HAP-1 (cell line): ENCODE measurements around the gene TAF1B.

Experiments
- DNase-seq, 2 experiments: peaks; one replicate each; pipeline ENCODE4 v3.0.0-alpha.2; 2016 to 2020; ENCODE audit warnings: low spot score in 2 of 2
- H3K27me3 ChIP-seq: fragments of 250-450 bp; sonication (Bioruptor Pico); 2 replicates; pipeline ENCODE4 v1.5.1; 2020; ENCODE audit warnings: low read depth, mild to moderate bottlenecking, moderate library complexity
- H3K36me3 ChIP-seq: fragments of 250-450 bp; sonication (Bioruptor Pico); replicated peaks from 2 replicates; pipeline ENCODE4 v1.5.1; 2020; ENCODE audit warnings: mild to moderate bottlenecking
- H3K4me1 ChIP-seq: fragments of 250-450 bp; sonication (Bioruptor Pico); 2 replicates; pipeline ENCODE4 v1.5.1; 2020; ENCODE audit warnings: mild to moderate bottlenecking
- H3K4me3 ChIP-seq: fragments of 250-450 bp; sonication (Bioruptor Pico); 2 replicates; pipeline ENCODE4 v1.5.1; 2020; ENCODE audit warnings: mild to moderate bottlenecking, moderate library complexity
- H3K9me3 ChIP-seq: fragments of 250-450 bp; sonication (Bioruptor Pico); 2 replicates; pipeline ENCODE4 v1.5.1; 2020; ENCODE audit warnings: mild to moderate bottlenecking, moderate library complexity
- in situ Hi-C: fragments of 300-500 bp; cut with MboI; formaldehyde crosslinking; loops from 3 replicates; pipeline ENCODE4 v1.14.3; 2020; ENCODE audit warnings: low sequenced_read_pairs, inconsistent platforms, mixed read lengths

TAF1B gene

GRCh38 chr2:9966491-9967022 lies 123.3 kb downstream of the TAF1B start:
- H3K36me3 ChIP-seq = peaks cover 31% of the 10 kb centered on the region
- H3K4me1 ChIP-seq = no peaks in the 10 kb centered on the region
- no peak for DNase-seq
- H3K9me3 ChIP-seq = no peaks in the 10 kb centered on the region
- H3K4me3 ChIP-seq = no peak overlapping the region
- H3K27me3 ChIP-seq = no peaks in the 10 kb centered on the region
- in situ Hi-C loops = loop anchor here (25.0 kb wide), 1 partner anchor 129 kb away; the partner anchor contains the start of gene TAF1B

DNA sequence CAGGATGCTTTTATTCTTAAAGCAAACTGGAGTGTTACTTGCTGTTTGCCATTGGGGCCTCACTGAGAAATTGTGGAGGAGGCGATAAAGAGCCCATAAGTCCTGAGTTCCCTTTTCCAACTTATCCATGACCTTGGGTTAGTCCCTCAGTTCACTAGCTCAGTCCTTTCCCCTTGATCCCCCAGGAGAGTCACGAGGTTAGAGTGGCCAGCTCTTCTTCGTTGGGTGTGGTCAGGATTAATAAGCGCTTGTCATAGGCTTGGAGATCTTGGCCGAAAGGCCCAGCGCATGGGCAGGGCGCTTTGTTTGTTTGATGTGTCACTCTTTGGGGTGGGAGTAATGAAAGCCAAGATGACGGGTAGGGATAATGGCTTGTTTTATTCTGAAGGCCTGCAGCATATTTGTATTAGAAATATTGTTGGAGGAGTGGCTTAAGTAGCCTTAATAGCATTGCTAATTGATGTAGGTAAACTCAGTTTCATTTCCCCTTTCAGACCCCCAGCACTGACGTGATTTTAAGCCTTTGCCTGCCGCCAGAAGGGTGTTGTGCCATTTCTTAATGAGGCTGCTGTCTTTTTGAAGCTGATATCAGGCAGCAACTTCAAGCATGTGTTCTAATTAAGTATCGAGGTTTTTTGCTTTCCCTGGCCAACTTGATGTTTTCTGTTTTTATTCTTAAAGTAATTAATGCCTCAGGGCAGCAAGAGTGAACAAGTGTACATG lies 123.9 kb downstream of the TAF1B start:
- no peak for DNase-seq
- in situ Hi-C loops = loop anchor here (25.0 kb wide), 1 partner anchor 130 kb away; the partner anchor contains the start of gene TAF1B
- H3K4me3 ChIP-seq = no peak overlapping the region

DNA sequence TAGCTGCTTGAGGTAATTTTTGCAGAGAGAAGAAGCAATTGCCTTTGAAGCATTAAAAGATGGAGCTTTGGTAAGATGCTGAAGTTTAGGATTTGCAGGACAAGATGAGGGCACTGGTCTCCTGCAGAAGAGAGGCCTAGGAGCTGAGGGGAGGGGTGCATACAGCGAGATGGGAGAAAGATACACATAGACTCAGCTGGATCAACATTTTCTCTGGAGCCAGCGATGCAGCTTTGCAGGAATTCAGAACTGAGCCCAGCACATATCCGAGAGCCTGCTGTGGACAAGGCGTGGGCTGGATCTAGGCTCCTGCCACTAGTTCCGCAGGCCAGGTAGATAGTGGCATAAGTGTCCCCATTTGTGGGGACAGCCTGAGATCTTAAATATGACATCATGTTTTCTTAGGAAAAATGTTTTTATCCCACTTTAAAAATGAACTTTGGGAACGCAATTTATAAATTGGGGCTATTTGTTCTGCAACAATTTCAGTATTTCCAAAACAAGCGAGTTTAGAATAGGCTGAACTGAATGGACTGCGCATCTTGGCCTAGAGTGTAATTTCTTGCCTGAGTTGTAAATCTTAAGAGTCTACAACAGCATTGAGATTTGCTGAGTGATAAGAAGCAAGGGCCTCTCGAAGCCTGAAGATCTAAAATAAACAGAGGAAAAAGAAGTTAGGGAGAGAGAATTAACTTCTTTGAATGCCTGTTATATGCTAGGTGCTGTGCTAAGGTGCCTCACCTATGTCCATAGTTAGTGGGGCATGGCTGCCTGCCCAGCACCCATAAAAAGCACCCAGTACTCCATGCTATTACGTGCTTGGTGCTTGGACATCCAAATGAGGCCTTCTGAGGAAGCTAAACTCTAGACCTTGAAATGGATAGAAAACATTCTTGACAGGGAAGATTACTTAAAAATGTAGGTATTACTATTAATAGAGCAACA lies 125.6 kb downstream of the TAF1B start:
- H3K4me1 ChIP-seq = no peaks in the 10 kb centered on the region
- H3K9me3 ChIP-seq = no peaks in the 10 kb centered on the region
- H3K27me3 ChIP-seq = no peaks in the 10 kb centered on the region
- in situ Hi-C loops = loop anchor here (25.0 kb wide), 1 partner anchor 132 kb away; the partner anchor contains the start of gene TAF1B
- no peak overlapping the region for H3K4me3 ChIP-seq
- H3K36me3 ChIP-seq = peaks cover 25% of the 10 kb centered on the region
- no peak for DNase-seq

More for the DNA sequence above, 123.9 kb downstream of the TAF1B start:
- H3K9me3 ChIP-seq = no peaks in the 10 kb centered on the region
- peaks cover 29% of the 10 kb centered on the region for H3K36me3 ChIP-seq
- no peaks in the 10 kb centered on the region for H3K27me3 ChIP-seq
- no peaks in the 10 kb centered on the region for H3K4me1 ChIP-seq

DNA sequence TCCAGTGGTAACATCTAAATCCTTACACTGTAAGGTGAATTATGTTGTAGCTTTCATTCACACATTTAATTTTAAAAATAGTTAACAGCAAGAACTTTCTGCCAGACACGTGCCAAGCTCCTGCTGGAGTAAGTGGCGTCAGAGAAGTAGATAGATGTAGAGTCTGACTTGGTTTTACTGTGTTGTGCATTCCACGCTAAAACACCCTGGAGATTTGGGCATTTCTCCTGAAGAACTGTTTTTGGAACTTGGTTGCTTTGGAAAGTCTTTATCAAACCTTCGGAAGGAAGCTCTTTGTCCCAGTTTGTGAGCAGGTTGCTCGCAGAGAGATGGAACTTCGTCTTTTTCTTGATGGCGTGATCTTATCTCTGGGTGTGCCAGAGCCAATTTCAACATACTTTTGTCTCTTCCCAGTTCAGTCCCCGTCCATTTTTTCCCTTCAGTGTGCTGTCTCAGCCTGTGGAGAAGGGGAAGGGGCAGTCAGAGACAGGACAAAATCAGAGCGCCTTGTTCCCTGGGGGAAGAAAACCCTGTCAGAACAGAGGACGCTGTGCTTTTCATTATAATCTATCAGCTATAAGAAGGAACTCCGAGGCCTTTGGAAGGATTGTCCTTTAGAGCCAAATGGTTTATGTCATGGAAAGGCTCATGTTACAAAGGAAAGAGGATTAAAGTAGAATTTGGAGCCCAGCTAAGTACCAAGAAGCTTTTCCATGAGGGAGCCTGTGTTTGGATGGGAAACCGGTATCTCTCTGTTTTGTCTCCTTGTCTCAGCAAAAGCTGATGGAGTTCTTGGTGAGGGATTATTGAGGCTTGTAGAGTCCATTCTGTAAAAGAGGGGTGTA lies 127.1 kb downstream of the TAF1B start:
- Histone ChIP-seq H3K9me3 (no peaks in the 10 kb centered on the region), H3K36me3 (peaks cover 9% of the 10 kb centered on the region), H3K27me3 (no peaks in the 10 kb centered on the region), H3K4me3 (no peak overlapping the region), H3K4me1 (no peaks in the 10 kb centered on the region)
- in situ Hi-C loops = loop anchor here (25.0 kb wide), 1 partner anchor 133 kb away; the partner anchor contains the start of gene TAF1B
- peak in 1 of 2 experiments; percentile 9 for DNase-seq

- Histone ChIP-seq H3K9me3 (no peaks in the 10 kb centered on the region), H3K27me3 (no peaks in the 10 kb centered on the region), H3K4me1 (no peaks in the 10 kb centered on the region), H3K36me3 (0 out of 2 replicates have a peak, but pooled peaks cover 3% of the 10 kb centered on the region), H3K4me3 (no peak overlapping the region)
- no peak for DNase-seq
- in situ Hi-C loops = loop anchor here (25.0 kb wide), 1 partner anchor 134 kb away; the partner anchor contains the start of gene TAF1B
Observed at GRCh38 chr2:9971105-9971818, 128.0 kb downstream of the TAF1B start.

DNA sequence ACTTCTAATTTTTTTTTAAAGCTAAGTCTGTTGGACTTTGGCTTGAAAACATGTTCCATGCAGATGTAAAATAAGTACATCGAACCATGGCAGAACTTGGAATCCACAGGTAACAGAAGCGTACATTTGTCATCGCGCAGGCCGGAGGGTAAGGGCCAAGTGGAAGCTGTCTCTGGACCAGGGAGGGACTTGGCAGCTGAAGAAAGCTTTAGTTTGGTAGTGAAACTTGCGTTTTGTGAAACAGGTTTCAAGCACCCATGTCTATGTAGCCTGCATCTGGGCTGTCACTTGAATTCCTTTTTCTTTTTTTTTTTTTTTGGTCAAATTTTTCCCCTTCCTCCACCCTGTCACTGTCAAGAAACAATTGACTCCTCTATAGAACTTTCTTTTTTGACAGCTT lies 128.6 kb downstream of the TAF1B start:
- DNase-seq = no peak
- Histone ChIP-seq H3K4me3 (no peak overlapping the region), H3K27me3 (no peaks in the 10 kb centered on the region), H3K9me3 (no peaks in the 10 kb centered on the region), H3K4me1 (no peaks in the 10 kb centered on the region), H3K36me3 (peaks cover 7% of the 10 kb centered on the region; the same call in 1 of the 2 replicates)
- in situ Hi-C loops = loop anchor here (25.0 kb wide), 1 partner anchor 135 kb away; the partner anchor contains the start of gene TAF1B

DNA sequence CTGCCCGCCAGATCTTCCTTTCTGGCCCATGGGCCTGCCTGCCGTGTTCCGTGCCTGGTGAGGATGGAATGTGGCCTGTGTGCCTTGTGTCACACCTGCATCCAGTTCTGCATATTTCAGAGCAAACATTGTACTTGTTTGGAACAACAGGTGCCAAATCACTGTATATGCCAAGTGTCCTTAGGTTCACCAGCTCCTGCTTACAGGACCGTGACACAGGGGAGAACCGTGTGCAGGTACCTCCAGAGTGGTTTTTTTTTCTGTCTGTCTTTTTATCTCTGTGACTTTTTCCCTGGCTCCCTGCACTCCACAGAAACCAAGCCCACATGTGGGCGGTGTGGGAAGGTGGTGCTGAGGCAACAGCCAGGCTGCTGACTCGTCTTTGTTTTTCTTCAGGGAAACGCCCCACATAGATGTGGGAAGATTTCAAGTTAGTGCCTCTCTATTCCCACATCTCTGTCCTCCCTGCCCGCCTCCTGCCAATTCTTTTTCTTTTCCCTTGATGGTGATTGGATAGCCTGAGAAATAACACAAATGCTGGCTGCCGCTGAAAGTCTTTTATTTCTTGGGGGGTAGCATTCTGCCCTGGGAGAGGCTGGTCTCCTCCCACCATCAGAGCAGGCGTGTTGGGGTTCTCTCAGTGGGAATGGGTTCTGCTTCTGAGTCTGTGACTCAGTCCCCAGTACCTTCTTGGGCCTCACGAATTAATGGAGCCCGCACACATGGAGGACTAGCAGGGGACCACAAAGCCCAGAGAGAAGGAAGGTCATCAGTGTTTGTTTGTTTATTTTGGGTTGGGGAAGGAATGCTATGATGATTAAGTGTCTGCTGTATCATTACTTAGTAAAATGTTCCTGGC lies 129.6 kb downstream of the TAF1B start:
- no peak for DNase-seq
- in situ Hi-C loops = loop anchor here (25.0 kb wide), 1 partner anchor 136 kb away; the partner anchor contains the start of gene TAF1B
- Histone ChIP-seq H3K9me3 (no peaks in the 10 kb centered on the region), H3K4me1 (no peaks in the 10 kb centered on the region), H3K4me3 (no peak overlapping the region), H3K27me3 (no peaks in the 10 kb centered on the region), H3K36me3 (peaks cover 8% of the 10 kb centered on the region; the same call in 1 of the 2 replicates)

DNA sequence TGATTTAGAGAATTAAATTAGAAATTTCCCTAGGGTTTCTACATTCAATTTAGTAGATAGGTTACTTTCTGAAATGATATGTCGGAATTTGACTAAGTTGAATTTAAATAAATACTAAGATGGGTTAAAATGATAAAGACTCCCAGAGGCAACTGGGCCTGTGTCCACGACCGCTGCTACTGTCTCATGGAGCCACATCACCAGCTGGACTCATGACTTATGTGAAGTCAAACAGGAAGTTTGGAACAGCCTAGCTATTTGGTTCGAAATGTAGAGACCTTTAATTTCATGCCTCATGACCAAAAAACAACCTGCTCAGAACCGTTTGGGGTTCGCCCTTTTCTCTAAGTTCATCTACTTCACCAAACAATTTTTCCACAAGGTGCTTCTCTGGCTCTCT lies 130.4 kb downstream of the TAF1B start:
- H3K4me1 ChIP-seq = no peaks in the 10 kb centered on the region
- H3K36me3 ChIP-seq = peaks cover 4% of the 10 kb centered on the region; the same call in 1 of the 2 replicates
- no peak for DNase-seq
- H3K9me3 ChIP-seq = no peaks in the 10 kb centered on the region
- in situ Hi-C loops = loop anchor here (25.0 kb wide), 1 partner anchor 136 kb away; the partner anchor contains the start of gene TAF1B
- H3K27me3 ChIP-seq = no peaks in the 10 kb centered on the region
- H3K4me3 ChIP-seq = no peak overlapping the region

DNA sequence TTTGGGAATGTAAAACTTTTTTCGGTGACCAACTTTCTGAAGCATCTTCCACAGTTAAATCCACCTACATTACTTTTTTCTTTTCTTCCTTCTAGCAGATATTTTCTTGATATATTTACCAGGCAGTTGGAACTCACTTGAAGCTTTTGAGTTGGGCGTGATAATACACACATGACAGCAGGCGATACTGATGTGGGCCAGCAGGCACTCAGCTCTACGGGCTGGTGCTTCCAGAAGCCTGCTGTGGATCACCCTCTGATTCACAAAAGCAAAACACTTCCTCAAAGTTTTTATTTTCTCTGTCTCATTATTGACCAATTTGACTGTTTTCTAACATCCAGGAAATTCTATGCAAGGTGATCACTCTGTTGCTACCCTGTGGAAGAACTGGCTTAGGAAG lies 131.1 kb downstream of the TAF1B start:
- no peak overlapping the region for H3K4me3 ChIP-seq
- H3K36me3 ChIP-seq = peaks cover 4% of the 10 kb centered on the region; the same call in 1 of the 2 replicates
- no peaks in the 10 kb centered on the region for H3K4me1 ChIP-seq
- DNase-seq = no peak
- in situ Hi-C loops = loop anchor here (25.0 kb wide), 1 partner anchor 137 kb away; the partner anchor contains the start of gene TAF1B
- H3K9me3 ChIP-seq = no peaks in the 10 kb centered on the region
- no peaks in the 10 kb centered on the region for H3K27me3 ChIP-seq

DNA sequence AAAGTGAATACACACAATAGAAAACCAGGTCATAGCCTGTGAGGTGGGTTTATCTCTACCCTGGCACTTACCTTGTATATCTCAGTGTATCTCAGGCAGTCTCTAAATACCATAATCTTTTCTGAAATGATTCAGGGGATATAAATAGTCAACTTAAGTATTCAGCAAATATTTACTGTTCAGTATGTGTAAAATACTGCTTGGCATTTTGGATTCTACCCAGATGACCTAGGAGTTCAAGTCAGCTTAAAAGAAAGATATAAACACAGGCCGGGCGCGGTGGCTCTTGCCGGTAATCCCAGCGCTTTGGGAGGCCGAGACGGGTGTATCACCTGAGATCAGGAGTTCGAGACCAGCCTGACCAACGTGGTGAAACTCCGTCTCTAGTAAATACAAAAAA lies 132.1 kb downstream of the TAF1B start:
- H3K36me3 ChIP-seq = peaks cover 4% of the 10 kb centered on the region; the same call in 1 of the 2 replicates
- in situ Hi-C loops = no loop called here
- H3K4me1 ChIP-seq = no peaks in the 10 kb centered on the region
- DNase-seq = no peak
- H3K9me3 ChIP-seq = no peaks in the 10 kb centered on the region
- H3K27me3 ChIP-seq = no peaks in the 10 kb centered on the region
- H3K4me3 ChIP-seq = no peak overlapping the region

DNA sequence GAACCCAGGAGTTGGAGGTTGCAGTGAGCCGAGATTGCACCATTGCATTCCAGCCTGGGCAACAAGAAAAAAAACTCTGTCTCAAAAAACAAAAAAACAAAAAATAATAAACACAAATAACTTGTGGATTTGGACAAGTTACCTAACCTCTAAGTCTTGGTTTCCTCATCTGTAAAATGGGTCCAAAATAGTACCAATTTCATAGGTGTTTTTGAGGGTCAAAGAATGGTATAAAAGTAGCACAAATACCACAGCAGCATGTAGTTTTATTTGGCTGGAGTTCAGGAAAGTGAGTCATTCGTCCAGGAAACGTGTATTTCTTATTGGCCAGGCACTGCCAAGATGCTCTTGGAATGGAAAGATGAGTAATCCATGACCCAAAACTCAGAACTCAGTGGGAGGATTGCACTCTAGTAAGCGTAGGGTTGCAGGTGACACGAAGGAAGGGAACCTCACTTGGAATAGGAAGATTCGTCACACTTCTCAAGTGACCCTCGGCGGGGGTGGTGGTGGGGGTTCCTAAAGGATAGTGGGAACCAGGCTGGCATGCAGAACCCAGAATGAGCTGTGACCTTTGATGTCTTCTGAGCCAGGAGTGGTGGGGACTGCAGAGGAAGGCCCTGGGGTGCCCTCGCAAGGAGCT lies 132.7 kb downstream of the TAF1B start:
- Histone ChIP-seq H3K9me3 (no peaks in the 10 kb centered on the region), H3K4me1 (no peaks in the 10 kb centered on the region), H3K36me3 (peaks cover 4% of the 10 kb centered on the region; the same call in 1 of the 2 replicates), H3K27me3 (no peaks in the 10 kb centered on the region), H3K4me3 (no peak overlapping the region)
- in situ Hi-C loops = no loop called here
- DNase-seq = no peak
